Liver (tissue), 9 donors: Measurements from ENCODE around the gene FER. TPM values are rescaled to one million over a fixed set of nuclear protein-coding genes. Genes with fewer than 3 reads are reported as not detected.

Source experiments
- DNase-seq: peaks from one replicate; pipeline ENCODE4 v3.0.0-alpha.2; 2017; ENCODE audit warnings: low spot score
- H3K27ac ChIP-seq, 2 donors: one replicate each; pipeline ENCODE4 v1.7.0; 2013; ENCODE audit warnings: inconsistent platforms in 2 of 2, low read length in 2 of 2, control low read depth in 1 of 2, low read depth in 1 of 2, mild to moderate bottlenecking in 1 of 2
- H3K27me3 ChIP-seq, 4 donors: one replicate each; pipeline versions ENCODE4 v1.6.1 to v1.7.0; 2013; ENCODE audit warnings: low read length in 3 of 4, inconsistent platforms in 1 of 4, mild to moderate bottlenecking in 1 of 4, moderate library complexity in 1 of 4; ENCODE audit not compliant: control insufficient read depth in 4 of 4, insufficient read depth in 4 of 4
- H3K36me3 ChIP-seq, 4 donors: one replicate each; pipeline versions ENCODE4 v1.6.1 to v1.7.0; 2013; ENCODE audit warnings: low read length in 3 of 4, mild to moderate bottlenecking in 3 of 4, low read depth in 1 of 4, moderate library complexity in 1 of 4; ENCODE audit not compliant: control insufficient read depth in 4 of 4, insufficient read depth in 3 of 4
- H3K4me1 ChIP-seq, 4 donors: one replicate each; pipeline versions ENCODE4 v1.6.1 to v1.7.0; 2013; ENCODE audit warnings: low read length in 3 of 4, mild to moderate bottlenecking in 3 of 4, moderate library complexity in 1 of 4; ENCODE audit not compliant: control insufficient read depth in 4 of 4, insufficient read depth in 4 of 4
- H3K4me3 ChIP-seq, 3 donors: one replicate each; pipeline versions ENCODE4 v1.6.1 to v1.7.0; 2013; ENCODE audit warnings: low read length in 3 of 3, control low read depth in 1 of 3, low read depth in 1 of 3, mild to moderate bottlenecking in 1 of 3
- H3K9ac ChIP-seq, 2 donors: one replicate each; pipeline ENCODE4 v1.7.0; 2013; ENCODE audit warnings: low read length in 2 of 2, mild to moderate bottlenecking in 2 of 2, moderate library complexity in 2 of 2, control low read depth in 1 of 2, low read depth in 1 of 2
- H3K9me3 ChIP-seq, 4 donors: one replicate each; pipeline versions ENCODE4 v1.6.1 to v1.7.0; 2013; ENCODE audit warnings: low read length in 3 of 4; ENCODE audit not compliant: control insufficient read depth in 4 of 4
- ATF3 ChIP-seq: IDR thresholded peaks from 2 replicates; pipeline ENCODE4 v1.6.1; 2016; ENCODE audit warnings: antibody characterized with exemption
- CTCF ChIP-seq: fragments of 150-350 bp; IDR thresholded peaks from 2 replicates; pipeline ENCODE4 v1.5.1; 2017; ENCODE audit warnings: improper control_type of control experiment, low read depth, low read length; ENCODE audit not compliant: missing input control
- EGR1 ChIP-seq, 2 donors: IDR thresholded peaks; 2 replicates each; pipeline ENCODE4 v1.6.1; 2016 to 2018; ENCODE audit warnings: antibody characterized with exemption in 2 of 2, low read depth in 2 of 2
- FOXA1 ChIP-seq: IDR thresholded peaks from 2 replicates; pipeline ENCODE4 v1.6.1; 2016; ENCODE audit warnings: antibody characterized with exemption
- FOXA2 ChIP-seq: IDR thresholded peaks from 2 replicates; pipeline ENCODE4 v1.6.1; 2016; ENCODE audit warnings: antibody characterized with exemption
- HNF4A ChIP-seq, 2 donors: conservative IDR thresholded peaks; 2 replicates each; pipeline ENCODE4 v1.6.1; 2016; ENCODE audit warnings: antibody characterized with exemption in 2 of 2, mild to moderate bottlenecking in 2 of 2
- HNF4G ChIP-seq: IDR thresholded peaks from 2 replicates; pipeline ENCODE4 v1.6.1; 2016; ENCODE audit warnings: antibody characterized with exemption
- NR2F2 ChIP-seq: IDR thresholded peaks from 2 replicates; pipeline ENCODE4 v1.6.1; 2016; ENCODE audit warnings: antibody characterized with exemption
- RAD21 ChIP-seq, 2 donors: IDR thresholded peaks; 2 replicates each; pipeline ENCODE4 v1.6.1; 2016; ENCODE audit warnings: antibody characterized with exemption in 2 of 2, mild to moderate bottlenecking in 2 of 2
- REST ChIP-seq: IDR thresholded peaks from 2 replicates; pipeline ENCODE4 v1.6.1; 2016; ENCODE audit warnings: antibody characterized with exemption, mild to moderate bottlenecking
- RXRA ChIP-seq, 2 donors: IDR thresholded peaks; 2 replicates each; pipeline ENCODE4 v1.6.1; 2017 to 2018; ENCODE audit warnings: antibody characterized with exemption in 2 of 2, mild to moderate bottlenecking in 1 of 2
- SP1 ChIP-seq: IDR thresholded peaks from 2 replicates; pipeline ENCODE4 v1.6.1; 2018; ENCODE audit warnings: antibody characterized with exemption, mild to moderate bottlenecking
- YY1 ChIP-seq: IDR thresholded peaks from 2 replicates; pipeline ENCODE4 v1.6.1; 2016; ENCODE audit warnings: antibody characterized with exemption, mild to moderate bottlenecking
- WGBS: extraction: QIAGEN DNeasy Blood & Tissue Kit; methylation state at CpG from one replicate; pipeline ENCODE4 v1.1.7; 2013; 5-methylcytosine and 5-hydroxymethylcytosine counted together
- polyA plus RNA-seq, 2 donors: library from polyadenylated mRNA; stranded (reverse) in 1 of 2; unstranded in 1 of 2; fragments of 200-250 nt in 1 of 2; fragments of >200 nt in 1 of 2; fragmentation: Nextera tagmentation in 1 of 2; extraction: Ambion mirVana in 1 of 2; gene quantifications; one replicate each; pipeline versions ENCODE4 v1.2.1 to v1.2.3, GENCODE V29; 2013 to 2015
- total RNA-seq, 2 donors: library from RNA; depleted of rRNA; stranded (reverse); fragments of >200 nt; gene quantifications; one replicate each; pipeline ENCODE4 v1.2.3, GENCODE V29; 2014
- TF ChIP-seq, protein P1 (sequence below): IDR thresholded peaks from 2 replicates; pipeline ENCODE4 v1.6.1; 2016; ENCODE audit warnings: antibody characterized with exemption
- TF ChIP-seq, protein P2 (sequence below): IDR thresholded peaks from 2 replicates; pipeline ENCODE4 v1.6.1; 2016; ENCODE audit warnings: antibody characterized with exemption
- donor health status: healthy.
- donor health status: healthy.
- donor health status: healthy.
- donor health status: healthy.
- donor health status: healthy.

The FER gene
- total and polyA plus RNA-seq, 4 donors, result 0.83 to 9.8 (median 5.9) TPM

- no peak overlapping the region for H3K9ac ChIP-seq
- H3K4me1 ChIP-seq, result no peaks in the 10 kb centered on the region
- no peaks in the 10 kb centered on the region for H3K36me3 ChIP-seq
- H3K4me3 ChIP-seq, result no peak overlapping the region
- no peak for TF ChIP-seq HNF4A (conservative IDR thresholded peaks at IDR 0.05)
- H3K27me3 ChIP-seq, result no peaks in the 10 kb centered on the region
- no peak overlapping the region for H3K27ac ChIP-seq
- DNase-seq, result no peak
- WGBS, result 82% methylated on average over 5 of the region's 5 CpGs
- H3K9me3 ChIP-seq, result peaks cover 2 to 4% (median 4%) of the 10 kb centered on the region in 4 donors
These were observed 452.3 kb downstream of the FER start for GRCh38 chr5:109199799-109200620.

DNA sequence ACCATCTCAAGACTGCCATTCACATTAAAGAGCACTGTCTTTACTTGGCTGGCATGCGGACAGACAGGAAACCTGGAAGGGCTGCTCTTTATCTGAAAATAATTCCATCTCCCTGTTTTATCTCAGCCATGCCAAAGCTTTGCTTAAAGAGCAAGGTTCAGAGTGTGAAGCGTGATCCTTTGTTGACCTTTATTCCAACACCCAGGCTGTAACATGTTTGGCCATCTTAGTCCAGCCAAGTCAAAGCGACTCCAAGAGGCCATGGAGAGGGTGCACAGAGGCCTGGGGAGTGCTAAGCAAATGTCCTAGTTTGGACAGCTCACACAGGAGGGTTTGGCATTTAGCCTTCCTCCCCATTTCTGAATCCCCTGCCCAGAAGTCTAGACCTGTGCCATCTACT lies 467.3 kb downstream of the FER start:
- H3K27ac ChIP-seq, result no peak overlapping the region
- DNase-seq, result no peak
- H3K9ac ChIP-seq, result no peak overlapping the region
- peaks cover 0 to 2% (median 0%) of the 10 kb centered on the region in 4 donors for H3K4me1 ChIP-seq
- WGBS, result 69% methylated on average over 3 of the region's 3 CpGs
- no peaks in the 10 kb centered on the region for H3K27me3 ChIP-seq
- H3K36me3 ChIP-seq, result no peaks in the 10 kb centered on the region
- H3K9me3 ChIP-seq, result peaks cover 0 to 5% (median 0%) of the 10 kb centered on the region in 4 donors
- no peak overlapping the region for H3K4me3 ChIP-seq
- TF ChIP-seq HNF4A (conservative IDR thresholded peaks at IDR 0.05) (peak in 1 of 2 donors; percentile 77), HNF4G (peak; percentile 37), FOXA1 (no peak), NR2F2 (no peak), FOXA2 (no peak), EGR1 (IDR thresholded peaks at IDR 0.05; ENCODE audit: low read depth in 2 of 2) (no peak), CTCF (no peak), SP1 (peak; percentile 12), REST (no peak), RAD21 (IDR thresholded peaks at IDR 0.05) (peak in 1 of 2 donors; percentile 28), RXRA (IDR thresholded peaks at IDR 0.05) (peak in 1 of 2 donors; percentile 37), ATF3 (no peak), YY1 (no peak)
- TF ChIP-seq, protein P1, sequence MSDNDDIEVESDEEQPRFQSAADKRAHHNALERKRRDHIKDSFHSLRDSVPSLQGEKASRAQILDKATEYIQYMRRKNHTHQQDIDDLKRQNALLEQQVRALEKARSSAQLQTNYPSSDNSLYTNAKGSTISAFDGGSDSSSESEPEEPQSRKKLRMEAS, result no peak
- TF ChIP-seq, protein P2, sequence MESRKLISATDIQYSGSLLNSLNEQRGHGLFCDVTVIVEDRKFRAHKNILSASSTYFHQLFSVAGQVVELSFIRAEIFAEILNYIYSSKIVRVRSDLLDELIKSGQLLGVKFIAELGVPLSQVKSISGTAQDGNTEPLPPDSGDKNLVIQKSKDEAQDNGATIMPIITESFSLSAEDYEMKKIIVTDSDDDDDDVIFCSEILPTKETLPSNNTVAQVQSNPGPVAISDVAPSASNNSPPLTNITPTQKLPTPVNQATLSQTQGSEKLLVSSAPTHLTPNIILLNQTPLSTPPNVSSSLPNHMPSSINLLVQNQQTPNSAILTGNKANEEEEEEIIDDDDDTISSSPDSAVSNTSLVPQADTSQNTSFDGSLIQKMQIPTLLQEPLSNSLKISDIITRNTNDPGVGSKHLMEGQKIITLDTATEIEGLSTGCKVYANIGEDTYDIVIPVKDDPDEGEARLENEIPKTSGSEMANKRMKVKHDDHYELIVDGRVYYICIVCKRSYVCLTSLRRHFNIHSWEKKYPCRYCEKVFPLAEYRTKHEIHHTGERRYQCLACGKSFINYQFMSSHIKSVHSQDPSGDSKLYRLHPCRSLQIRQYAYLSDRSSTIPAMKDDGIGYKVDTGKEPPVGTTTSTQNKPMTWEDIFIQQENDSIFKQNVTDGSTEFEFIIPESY, result no peak
